ENCODE data around the gene TFF2. TPM values are rescaled to one million over a fixed set of nuclear protein-coding genes. Genes with fewer than 3 reads are reported as not detected.

The TFF2 gene
- polyA plus RNA-seq, 1 of the 3 experiments (the other 2 are of a cell fraction), result not detected

GRCh38 chr21:42383331-42383730, 32.5 kb upstream of the TFF2 start (continued):
- no peak for TF ChIP-seq IRF3 (IDR thresholded peaks at IDR 0.05; ENCODE audit: low read depth, low read length)
- no peak for TF ChIP-seq SIN3A (IDR thresholded peaks at IDR 0.05; ENCODE audit: borderline replicate concordance, low read depth, low read length)
- TF ChIP-seq PBX3 (IDR thresholded peaks at IDR 0.05), result no peak
- TF ChIP-seq TAF1 (IDR thresholded peaks at IDR 0.05; ENCODE audit: borderline replicate concordance, low read depth, low read length), result no peak

GRCh38 chr21:42382915-42383314, 32.1 kb upstream of the TFF2 start:
- Histone ChIP-seq H3K4me3 (ENCODE audit: low read depth in 2 of 2, low read length in 1 of 2) (no peak overlapping the region), H3K9me3 (no peaks in the 10 kb centered on the region), H3K9ac (no peak overlapping the region), H3K27me3 (ENCODE audit: insufficient read depth) (no peaks in the 10 kb centered on the region), H3F3A (replicated peaks; ENCODE audit: insufficient read depth) (no peaks in the 10 kb centered on the region), H3K36me3 (replicated peaks in 1 of 2; ENCODE audit: control insufficient read depth in 1 of 2, insufficient read depth in 2 of 2, low read length in 1 of 2) (no peaks in the 10 kb centered on the region), H2AFZ (ENCODE audit: low read depth) (no peak overlapping the region), H3K9me2 (no peaks in the 10 kb centered on the region), H3K4me1 (ENCODE audit: control insufficient read depth in 1 of 2, insufficient read depth in 2 of 2, low read depth in 1 of 2, low read length in 1 of 2) (no peaks in the 10 kb centered on the region), H4K20me1 (ENCODE audit: insufficient read depth) (no peaks in the 10 kb centered on the region), H3K4me2 (no peak overlapping the region), H3K27ac (ENCODE audit: low read depth in 2 of 2, low read length in 1 of 2) (no peak overlapping the region), H3K79me2 (ENCODE audit: insufficient read depth) (no peaks in the 10 kb centered on the region)
- TF ChIP-seq FOXJ3 (CRISPR knock-in tag; IDR thresholded peaks at IDR 0.05) (no peak), FOXM1 (IDR thresholded peaks at IDR 0.05; ENCODE audit: low read depth) (no peak), TEAD4 (IDR thresholded peaks at IDR 0.05; ENCODE audit: borderline replicate concordance, insufficient read depth) (no peak), SMC3 (IDR thresholded peaks at IDR 0.05; ENCODE audit: low read depth, low read length) (no peak), MEF2A (IDR thresholded peaks at IDR 0.05; ENCODE audit: borderline replicate concordance, low read depth) (no peak), CTCF (IDR thresholded peaks at IDR 0.05) (no peak), MXI1 (IDR thresholded peaks at IDR 0.05; ENCODE audit: low read depth, low read length) (no peak), FOSL2 (IDR thresholded peaks at IDR 0.05; ENCODE audit: borderline replicate concordance, low read depth) (no peak), USF2 (IDR thresholded peaks at IDR 0.05; ENCODE audit: borderline replicate concordance, low read depth, low read length) (no peak), RFX5 (IDR thresholded peaks at IDR 0.05; ENCODE audit: low read length) (no peak)
- ChIA-PET POLR2A (no interaction called here), CTCF (no interaction called here)
- WGBS (ENCODE audit: low lambda C conversion rate), result 8% methylated on average over 4 of the region's 6 CpGs
- no peak for DNase-seq

Data from SK-N-SH (cell line).